NCI-H128 (cell line): Measurements from ENCODE around the gene STXBP6.

Experiments
- DNase-seq: peaks from one replicate; lab custom pipeline; 2025; ENCODE audit not compliant: unreplicated experiment; lab: John Stamatoyannopoulos, UW

Gene STXBP6

DNA sequence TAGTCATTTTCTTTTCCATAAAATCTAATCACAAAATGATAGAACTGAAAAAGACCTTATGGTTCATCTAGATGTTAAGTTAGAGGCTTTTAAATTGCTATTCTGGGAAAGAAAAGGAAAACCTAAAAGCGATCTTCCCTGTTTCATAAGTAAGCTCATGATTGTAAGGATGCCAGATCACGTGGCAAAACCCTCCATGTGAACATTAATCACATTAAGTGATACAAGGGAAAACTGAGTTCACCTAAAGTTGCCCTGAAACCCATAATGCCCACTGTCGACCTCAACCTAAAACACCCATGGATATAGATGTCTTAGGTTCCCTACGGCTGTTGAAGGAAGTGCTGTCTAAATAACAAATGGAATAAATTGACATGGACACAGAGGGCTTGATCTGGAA is 3.0 kb upstream of the STXBP6 start:
- DNase-seq, result no peak

DNA sequence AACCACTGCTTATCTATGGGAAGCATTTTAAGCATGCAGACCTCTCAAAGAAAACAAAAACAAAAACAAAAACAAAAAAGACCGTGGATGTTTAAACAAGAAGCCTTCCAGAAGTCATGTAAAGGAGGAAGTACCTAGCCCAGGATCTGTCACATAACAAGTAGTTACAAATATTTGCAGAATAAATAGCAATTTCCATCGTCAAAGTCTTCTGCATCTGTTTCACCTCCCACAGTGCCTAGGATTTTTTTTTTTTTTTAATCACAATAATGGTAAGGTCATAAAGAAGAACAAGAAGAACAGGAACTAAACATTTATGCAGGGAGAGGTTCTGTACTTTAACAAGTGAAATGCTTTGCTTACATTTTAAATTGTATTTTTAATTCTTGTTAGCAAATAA is 2.4 kb upstream of the STXBP6 start:
- no peak for DNase-seq

DNA sequence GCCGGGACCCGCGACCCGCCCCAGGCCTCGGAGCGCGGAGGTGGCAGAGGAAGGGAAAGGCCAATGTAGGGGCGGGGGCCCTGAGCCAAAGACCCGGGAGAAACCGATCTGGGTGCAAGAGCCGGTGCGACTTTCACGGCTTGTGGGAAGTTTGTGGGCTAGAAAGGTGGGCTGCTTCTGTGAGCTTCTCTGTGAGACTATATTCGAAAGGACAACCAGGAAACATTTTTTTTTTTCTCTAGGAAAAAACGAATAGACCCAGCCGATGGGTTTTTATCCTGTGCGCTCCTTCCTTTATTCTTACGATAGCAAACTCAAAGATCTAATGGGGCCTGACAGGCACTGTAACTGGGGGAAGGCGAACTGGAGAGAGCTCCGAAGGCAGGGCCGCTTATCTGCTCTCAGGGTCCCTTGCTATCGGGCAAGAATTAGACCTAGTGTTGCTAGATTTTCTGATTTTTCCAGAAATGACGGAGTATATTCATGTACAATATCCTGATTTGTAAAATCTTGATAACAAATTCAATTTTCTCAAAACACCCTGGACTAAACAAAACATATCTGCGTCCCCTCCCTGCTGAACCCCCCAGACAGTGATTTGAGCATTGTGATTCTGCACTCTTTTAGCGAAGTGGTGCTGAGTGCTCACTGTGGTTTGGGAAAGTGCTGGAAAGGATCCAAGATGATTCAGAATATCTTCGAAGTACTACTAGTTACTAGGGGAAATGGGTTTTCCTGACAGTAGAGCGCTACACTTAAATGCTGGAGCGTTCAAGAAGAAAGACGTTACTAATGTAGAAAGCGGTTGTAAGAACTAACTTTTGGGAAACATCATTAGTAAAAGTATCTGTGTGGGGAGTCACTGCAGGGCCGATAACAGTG is 563 bp upstream of the STXBP6 start:
- DNase-seq, result no peak

DNA sequence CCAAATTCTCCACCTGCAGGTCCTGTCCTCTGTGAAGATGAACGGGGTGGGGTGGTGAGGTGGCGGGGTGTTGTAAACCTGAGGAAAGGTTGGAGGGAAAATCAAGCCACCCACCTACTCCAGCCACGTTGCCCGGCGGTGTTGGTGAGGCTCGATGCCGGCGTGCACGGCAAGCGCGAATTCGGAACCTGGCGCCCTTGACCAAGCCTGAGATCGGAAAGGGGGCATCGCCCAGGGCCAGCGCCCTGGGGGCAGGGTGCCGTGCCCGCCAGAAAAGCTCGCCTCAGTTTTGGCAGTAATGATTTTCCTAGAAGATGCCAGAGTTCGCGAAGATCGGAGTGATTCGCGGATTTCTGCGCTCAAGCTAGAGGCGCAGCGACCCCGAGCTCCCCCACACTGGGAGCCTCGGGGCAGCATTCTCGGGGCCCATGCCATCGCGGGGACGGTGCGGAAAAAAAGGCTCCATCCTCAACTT is 817 bp downstream of the STXBP6 start:
- DNase-seq, result no peak

DNA sequence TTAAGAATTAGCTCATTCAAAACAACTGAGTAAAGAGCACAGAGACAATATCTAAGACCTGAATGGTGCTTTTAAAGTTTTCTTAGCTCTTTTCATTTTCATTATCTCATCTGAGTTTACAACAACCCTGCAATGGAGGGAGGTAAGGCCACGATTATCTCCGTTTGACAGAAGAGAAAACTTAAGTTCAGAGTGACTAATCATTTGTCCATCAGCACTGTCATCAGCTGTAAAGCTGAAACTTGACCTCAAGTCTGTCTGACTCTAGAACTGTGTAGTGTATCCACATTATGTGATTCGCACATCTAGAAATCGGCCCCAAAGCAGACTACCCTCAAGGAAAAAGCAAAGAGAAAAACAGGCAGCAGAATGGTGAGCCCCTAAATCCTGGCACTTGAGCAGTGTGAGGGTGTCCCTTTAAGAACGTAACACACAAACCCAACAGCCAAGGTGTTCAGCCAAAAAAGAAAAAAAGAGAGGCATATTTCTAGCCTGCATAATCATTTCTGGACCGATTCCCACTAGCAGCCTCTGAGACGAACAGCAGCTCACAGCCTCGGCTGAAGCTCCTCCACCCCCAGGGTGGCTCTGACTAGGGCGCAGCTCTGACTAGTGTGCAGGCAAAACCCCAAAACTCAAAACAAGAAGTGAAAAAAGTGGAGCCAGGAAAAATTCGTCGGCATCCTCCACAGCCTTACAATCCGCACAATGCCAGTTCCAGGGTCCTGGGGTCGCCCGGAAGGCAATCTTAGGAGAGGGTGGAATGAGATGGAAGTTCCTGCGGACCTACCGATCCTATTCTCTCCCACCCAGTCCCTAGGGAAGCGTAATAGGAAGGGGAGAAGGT is 1.6 kb downstream of the STXBP6 start:
- DNase-seq, result no peak

DNA sequence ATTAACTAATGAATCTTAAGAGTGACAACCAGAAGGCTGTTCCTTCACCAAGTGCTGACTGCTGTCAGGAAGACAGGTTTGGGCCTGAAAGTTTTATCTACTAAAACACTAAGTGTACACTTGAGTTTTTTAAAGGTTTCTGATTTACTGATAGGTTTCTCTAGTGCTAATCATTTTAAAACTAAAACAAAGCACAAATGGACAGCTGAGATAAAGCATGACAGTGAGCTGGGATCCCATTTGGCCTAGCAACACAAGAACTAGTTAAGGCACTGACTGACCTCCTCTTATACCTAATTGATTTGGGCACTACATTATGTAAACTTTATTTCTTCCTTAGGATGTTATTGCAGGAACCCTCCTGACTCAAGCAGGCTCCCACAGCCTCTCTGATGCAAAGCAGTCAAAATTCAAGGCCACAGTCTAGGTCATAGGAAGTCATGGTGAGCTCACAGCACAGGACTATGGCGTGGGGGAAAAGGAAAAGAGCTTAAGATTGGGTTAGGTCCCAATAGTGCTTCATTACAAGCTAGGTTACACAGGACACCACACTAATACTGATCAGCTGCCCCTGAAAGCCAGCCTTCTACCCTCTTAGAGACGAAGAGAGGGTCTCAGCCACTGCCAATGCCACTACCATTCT is 3.5 kb downstream of the STXBP6 start:
- DNase-seq, result no peak

DNA sequence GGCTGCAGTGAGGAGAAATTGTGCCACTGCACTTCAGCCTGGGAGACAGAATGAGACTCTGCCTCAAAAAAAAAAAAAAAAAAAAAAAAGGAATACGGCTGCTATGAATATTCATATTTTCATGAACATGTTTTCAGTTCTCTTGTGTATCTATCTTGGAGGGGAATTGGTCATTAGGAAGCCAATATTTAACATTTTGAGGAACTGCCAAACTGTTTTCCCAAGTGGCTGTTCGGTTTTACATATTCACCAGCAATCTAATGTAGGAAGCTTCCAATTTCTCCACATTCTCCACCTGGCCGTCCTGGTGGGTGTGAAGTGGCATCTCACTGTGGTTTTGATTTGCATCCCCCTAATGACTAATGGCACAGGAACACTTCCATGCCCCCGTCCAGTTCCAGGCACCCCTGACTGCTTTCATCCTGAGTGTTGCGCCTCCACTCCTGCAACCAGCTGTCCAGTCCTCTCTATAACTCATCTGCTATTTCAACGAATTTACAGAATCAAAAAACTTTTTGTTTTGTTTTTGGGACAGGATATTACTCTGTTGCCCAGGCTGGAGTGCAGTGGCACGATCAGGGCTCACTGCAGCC is 5.7 kb downstream of the STXBP6 start:
- no peak for DNase-seq

DNA sequence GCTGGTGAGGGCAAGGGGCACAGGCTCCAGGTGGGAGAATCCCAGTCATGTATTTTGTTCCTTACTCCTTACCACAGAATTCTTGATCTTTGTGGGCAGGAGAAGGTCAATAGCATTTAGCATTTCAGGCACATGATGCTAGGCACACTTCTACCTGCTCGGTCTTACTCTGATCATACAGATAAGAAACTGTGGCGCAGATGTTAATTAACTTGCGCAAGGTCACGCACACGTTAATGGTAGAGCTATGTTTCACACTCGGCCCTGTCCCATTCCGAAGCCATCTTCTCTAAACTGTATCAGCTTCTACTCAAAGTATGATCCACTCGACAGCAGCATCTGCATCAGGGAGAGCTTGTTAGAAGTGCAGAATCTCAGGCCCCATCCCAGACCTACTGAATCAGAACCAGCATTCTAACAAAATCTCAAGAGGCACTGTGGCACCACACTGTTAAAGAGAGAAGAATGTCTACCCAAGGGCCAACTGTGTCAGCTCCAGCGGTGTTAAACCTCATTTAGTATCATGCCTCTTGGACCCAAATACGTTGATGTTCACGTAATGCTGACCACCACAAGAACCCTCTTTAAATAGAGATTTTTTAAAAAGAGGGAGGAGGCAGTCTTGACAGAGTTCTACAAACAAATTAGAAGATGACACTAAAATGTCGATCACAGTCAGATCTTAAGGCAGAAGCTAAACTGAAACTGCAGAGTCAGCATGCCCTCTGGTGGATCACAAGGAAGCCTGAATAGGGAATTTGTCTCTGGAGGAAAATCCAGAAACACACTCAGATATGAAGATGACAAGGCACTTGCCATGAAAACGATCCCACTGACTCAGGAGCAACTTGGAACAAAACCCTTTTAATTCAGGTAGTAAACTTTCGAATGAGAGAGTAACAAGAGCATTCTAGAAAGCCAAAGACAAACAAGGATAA is 7.3 kb downstream of the STXBP6 start:
- DNase-seq, result no peak

DNA sequence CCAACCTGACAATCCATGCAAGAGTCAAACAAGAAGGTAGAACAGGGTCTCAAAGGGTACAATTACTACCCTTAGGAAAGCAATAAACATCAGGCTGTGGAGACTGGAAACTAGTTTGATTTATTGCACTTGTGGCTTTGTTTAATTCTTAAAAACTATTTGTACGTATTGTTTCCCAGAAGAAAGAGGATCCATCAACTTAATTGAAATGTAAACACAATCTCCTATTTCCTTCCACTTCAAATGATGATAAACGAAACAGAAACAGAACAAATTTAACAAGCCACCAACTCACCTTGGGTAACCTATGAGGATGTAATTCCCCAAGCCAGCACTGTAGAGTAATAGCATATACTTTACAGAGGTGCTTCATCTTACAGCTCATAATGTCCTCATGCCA is 8.0 kb downstream of the STXBP6 start:
- peak; percentile 73 for DNase-seq

DNA sequence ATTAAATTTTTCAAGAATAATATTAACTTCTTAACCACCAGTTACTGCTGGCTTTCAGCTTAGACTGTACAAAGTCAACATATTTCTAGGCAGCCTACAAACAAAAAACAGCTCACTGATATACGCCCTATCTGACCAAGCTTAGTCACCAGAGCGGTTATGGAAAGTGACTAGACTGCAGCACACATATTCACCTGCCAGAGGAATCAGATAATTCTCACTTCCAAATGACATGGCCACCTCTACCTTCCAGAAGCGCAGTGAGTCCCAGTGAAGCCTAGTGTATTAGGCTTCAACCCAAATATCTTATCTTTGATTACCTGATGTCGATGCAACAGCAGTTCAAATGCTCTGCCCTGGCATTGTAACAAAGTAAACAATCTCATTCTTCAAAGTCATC is 8.5 kb downstream of the STXBP6 start:
- no peak for DNase-seq

DNA sequence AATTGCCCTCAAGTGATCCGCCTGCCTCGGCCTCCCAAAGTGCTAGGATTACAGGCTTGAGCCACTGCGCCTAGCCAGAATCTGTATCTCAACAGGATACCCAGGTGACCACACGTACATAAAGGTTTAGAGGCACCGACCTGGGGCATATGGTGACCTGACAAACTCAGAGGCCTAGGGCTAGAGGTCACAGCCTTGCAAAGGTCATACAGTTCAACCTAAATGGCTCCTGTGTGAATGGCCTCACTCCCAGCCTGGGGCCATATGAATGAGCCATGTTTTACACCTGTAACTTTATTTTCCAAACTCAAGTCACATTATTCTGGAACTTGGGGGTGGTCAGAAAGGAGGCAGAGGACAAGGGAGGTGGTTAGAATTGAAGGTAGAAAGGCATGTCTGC is 10.0 kb downstream of the STXBP6 start:
- DNase-seq, result no peak

DNA sequence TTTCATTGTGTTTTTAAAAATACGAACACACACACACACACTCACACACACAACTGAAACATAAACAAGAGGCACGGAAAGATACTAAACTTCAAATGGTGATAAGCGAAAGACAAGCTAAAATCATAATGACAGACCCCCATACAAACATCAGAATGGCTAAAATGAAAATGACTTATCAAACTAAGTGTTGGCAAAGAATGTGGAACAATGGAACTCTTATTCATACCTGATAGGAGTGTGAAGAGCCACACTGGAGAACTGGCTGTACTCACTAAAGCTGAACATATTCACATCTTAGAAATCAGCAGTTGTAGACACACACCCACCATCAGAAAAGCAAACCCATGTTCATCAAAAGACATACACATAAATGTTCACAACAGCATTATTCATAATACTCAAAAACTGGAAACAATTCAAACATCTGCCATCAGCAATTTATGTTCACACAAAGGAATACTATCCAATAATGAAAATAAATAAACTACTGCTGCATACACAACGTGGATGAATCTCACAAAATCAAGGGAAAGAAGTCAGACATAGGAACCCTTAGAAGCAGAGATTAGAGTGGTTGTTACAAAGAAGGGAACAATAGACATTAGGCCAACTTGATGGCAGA is 11.8 kb downstream of the STXBP6 start:
- DNase-seq, result no peak

DNA sequence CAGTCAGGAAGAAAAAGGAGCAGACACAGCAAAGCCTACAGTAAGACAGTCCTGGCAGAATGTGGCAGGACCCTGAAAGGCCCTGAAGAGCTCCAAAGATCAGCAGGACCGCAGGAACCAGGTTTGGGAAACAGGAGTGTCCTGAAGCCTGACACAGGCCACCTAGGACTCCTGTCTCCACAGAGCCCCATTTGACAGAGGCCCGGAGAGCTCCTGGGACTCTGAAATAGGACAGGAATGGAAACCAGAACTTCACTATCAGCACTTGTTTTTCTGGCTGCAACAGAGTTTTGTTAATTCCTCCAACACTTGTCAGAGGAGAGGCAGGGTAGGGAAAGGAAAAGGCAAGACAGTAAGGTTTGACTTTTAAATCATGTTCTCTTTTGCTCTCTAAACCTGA is 12.9 kb downstream of the STXBP6 start:
- DNase-seq, result no peak

DNA sequence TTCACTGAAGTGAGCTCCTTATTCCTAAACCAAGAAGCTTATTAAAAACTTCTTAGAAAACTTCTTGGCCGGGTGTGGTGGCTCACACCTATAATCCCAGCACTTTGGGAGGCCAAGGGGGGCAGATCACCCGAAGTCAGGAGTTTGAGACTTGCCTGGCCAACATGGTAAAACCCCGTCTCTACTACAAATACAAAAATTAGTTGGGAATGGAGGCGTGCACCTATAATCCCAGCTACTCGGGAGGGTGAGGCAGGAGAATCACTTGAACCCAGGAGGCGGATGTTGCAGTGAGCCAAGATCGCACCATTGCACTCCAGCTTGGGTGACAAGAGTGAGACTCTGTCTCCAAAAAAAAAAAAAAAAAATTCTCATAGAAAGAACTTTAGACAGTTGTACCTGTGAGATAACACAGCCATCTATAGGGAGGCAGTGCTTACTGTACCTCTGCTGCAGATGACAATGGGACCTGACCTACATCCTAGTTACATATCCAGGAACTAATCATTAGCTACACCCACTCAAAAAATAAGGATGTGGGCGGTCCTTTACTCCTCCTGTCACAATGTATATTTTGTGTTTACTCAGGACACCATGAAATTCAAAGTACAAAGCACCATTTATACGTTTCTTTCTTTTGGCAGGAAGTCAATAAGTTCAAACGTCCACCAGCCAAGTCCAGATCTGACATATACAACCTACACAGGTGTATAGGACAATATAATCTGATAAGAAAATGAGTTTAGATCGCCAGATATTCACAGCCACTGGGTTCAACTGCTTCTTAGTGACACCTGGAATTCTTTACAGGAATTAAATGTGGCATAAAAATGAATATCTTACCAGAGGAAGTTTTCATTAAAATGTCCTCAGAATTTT is 14.9 kb downstream of the STXBP6 start:
- DNase-seq, result no peak

DNA sequence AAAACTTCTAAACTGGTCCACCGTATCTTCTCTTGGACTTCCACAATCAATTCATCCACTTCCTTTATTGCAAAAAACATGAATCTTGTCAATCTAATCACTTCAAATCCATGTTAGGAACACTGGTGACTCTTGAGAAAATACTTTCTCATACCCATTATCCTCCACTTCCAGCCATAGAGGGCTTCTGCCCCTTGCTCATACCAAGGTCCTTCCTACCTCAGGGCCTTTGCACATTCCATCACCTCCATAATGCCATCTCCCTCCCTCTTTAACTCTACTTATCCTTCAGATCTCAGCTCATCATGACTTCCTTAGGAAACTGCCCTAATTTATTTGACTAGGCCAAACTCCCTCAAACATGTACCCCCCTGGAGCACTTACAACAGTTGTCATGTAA is 16.6 kb downstream of the STXBP6 start:
- DNase-seq, result no peak

DNA sequence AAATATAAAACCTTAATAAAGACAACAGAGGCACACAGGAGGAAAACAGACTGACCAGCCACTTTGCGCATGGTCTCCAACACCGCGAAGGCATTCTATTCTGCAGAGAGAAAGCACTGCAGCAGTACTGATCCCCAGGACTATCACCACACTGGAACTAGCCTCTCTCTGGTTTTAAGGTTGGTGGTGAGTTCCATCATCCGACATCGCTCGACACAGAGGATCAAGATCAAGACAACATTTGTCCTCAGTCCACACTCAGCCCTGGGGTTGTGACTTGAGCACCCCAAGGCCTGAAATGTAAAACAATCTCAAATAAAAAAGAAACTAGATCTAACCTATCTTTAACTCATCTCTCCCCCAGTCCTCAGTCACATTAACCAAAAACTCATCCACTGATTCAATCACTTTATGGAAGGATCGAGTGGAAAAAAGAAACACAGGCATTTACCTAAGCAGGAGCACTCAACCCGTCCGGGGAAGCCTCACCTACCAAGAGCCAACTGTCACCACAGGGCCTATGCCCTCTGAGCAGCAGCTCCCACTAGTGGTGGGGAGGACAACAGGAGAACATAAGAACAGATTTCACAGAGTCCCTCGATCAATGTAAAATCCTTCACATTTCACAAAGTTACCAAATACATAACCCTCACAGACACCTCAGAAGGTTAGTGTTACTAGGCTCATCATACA is 17.7 kb downstream of the STXBP6 start:
- DNase-seq, result no peak

DNA sequence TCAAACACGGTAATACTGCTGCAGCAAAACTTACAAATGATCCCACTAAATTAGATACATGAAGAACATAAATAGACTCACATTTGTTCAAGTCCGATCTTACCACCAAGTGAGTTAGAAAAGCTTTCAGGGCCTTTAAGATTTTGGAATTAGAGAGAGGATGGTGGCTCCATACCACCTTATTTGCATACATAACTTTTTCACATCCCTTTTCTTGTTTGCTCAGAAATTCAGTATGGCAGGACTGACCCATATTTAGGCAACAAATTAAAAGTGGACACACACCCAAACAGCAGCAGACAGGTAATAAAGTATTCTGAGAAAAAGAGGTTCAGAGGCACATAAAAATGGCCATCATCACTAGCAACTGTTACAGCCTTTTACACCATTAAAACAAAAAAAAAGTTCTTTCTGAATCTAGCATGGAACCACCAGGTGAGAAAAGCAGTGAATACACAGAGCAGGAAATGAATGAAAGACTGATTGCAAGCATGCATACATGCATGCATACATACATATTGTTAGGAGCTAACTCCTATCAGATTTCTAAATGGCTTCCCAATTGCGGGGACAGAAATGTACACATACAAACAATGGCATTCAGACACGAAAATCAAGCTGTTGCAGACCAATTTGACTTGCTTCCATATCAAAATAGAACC is 23.3 kb downstream of the STXBP6 start:
- DNase-seq, result no peak

DNA sequence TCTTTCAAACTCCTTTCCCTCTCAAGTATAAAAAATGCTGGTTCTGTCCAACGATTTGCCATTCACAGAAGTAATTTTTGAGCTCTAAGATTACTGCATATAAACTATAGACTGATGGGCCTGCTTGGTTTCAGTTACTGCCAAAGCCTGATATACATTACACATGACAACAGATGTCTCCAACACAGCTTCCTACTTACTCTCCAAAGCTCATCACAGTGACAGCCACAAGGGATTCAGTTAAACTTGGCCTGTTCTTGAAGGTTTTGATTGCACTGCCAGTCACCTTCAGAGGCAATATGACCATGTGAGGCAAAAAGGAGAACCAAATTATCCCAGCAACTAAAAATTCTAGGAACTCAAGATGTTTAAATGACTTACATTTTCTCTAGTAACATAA is 30.1 kb downstream of the STXBP6 start:
- no peak for DNase-seq
